ENCODE results near the gene AJAP1.
A peak's percentile ranks its signal among the peaks of the same experiment; 100 is the strongest.
"Not testable (repeated sequence)": the region's sequence is repeated elsewhere in the genome, so short reads cannot be mapped to it uniquely, and the experiment has no call there.

Gene AJAP1

DNA sequence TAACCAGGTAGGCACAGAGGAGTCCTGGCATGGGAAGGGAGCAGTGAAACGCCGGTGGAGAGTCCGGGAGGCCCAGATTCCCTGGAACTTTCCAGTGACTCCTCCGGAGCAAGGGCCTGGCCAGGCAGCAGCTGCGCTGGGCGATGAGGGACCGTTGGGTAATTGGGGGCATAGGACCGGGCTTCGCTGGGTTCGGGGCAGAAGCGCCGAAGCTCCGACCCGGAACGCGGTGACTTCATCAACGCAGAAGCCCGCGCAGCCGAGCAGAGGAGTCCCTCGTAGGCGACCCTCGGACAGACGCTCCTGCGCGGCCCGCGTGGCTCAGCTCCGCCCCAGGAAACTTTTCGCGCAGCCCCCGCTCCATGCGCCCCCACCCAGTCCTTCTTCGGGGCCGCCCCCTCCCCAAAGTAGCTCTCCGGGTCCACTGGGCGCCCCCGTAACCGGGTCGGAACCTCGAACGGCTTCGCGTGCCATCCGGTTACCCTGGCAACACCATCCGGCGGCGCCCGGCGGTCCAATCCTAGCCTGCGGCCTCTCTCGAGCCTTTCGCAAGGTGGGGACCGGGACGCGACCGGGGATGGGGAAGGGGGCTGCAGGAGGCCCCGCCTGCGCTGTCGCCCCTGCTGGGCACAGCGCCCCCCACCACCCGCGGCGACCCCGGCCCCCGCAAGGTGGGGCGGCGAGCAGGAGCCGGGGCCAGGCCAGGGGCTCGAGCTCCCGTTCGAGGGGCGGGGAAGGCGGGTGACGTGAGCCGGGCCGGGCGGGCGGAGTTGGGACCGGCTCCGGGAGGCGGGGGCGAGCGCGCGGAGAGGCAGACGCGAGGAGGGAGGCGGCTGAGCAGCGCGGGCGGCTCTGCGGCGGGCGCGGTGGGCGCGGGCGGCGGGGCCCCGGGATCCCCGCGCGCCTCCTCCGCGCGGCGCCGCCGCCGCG is at the start of gene AJAP1:
TSS of gene AJAP1 (plus strand) at position 814 of the 930 bp plus-strand sequence. CDS start 817 bp downstream, outside the sequence.
- no peak for DNase-seq (ENCODE audit: low spot score)

DNA sequence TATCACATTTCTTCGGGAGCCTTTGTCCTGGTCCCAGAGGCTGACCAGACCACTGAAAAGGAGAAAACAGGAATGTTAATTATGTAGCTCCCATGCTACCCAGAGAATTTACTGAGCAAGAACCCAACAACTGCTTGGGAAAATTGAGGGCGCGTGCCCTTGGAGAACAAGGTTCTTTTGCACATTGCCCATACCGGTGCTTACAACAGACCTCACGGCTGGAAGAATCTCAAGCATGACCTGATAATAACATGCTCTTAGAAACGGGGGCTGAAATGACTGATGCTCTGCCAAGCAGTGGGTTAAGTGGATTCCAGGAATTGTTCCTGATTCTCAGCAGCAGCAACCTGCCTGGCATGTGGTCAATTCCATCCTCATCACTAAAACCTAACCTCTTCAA is 49.3 kb upstream of the AJAP1 start:
- peak; percentile 45 for DNase-seq (ENCODE audit: low spot score)

GRCh38 chr1:4611563-4612341 is 42.7 kb upstream of the AJAP1 start:
- DNase-seq (ENCODE audit: low spot score): no peak

DNA sequence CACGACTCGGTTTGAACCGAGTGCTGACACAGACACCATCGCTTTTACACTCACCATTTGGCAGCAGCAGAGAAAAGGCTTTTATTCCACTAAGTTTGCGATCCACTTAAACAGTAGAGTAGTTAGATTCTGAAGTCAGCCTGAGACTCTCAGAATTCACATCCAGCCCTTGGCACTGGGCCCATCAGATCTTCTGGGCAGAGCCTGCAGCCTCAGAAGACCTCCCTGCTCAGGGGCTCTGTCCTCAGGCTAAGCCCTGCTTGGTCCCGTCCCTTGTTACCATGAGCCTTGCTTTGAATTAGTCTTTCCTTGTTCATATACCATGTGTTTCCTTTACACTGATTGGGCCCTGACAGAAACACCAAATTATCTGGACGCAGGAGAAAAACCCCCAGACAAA is 41.4 kb upstream of the AJAP1 start:
- no peak for DNase-seq (ENCODE audit: low spot score)

GRCh38 chr1:4613606-4614370 is 40.6 kb upstream of the AJAP1 start:
- DNase-seq (ENCODE audit: low spot score): no peak

GRCh38 chr1:4614371-4615137 is 39.9 kb upstream of the AJAP1 start:
- no peak for DNase-seq (ENCODE audit: low spot score)

- DNase-seq (ENCODE audit: low spot score): no peak
These were observed 39.3 kb upstream of the AJAP1 start for GRCh38 chr1:4615138-4615470.

DNA sequence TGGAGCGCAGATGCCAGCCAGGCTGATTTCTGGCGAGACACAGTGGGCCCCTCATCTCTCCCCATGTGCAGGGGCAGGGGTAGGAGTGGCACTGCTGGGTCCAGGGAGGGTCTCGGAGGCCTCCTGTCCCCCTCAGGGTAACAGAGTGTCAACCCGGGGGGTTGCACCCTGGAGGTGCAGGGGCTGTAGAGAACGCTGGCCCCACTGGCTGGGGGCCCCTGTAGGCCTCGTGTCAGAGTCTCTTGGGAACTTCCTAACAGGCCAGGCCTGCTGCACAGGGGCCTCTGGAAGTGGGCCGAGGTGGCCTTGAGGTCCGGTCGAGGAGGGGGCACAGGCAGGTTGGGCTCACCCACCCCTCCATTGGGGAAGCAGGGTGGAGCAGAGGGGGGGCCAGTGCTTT is 38.9 kb upstream of the AJAP1 start:
- DNase-seq (ENCODE audit: low spot score): no peak

DNA sequence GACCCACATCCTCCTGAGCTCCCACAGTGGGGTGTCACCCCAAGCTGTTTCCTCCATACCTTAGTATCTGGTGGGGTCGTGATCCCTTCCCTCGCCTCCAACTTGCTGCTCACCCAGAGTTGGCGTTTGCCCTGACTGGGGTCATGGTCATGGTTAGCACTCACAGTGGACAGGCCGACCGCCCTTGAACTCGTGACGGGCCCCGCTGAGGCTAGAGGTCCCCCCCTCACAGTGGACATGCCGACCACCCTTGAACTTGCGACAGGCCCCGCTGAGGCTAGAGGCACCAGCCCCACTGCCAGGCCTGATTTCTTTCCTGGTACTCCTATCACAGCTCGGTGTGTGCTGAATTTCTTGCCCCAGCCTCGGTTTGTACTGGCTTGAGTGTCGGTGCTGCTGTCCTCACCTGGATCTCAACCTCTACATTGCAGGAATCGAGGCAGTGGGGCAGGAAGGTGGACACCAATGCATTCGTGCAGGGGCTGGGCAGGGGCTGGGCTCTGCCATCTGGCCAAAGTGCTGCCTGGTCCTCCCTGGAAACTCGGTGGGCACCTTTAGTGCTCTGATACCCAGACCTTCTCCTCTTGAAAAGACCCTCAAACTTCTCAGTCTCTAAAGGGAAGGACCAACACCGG is 37.5 kb upstream of the AJAP1 start:
- DNase-seq (ENCODE audit: low spot score): no peak

- no peak for DNase-seq (ENCODE audit: low spot score)
These were observed 36.9 kb upstream of the AJAP1 start for GRCh38 chr1:4617506-4617905.

DNA sequence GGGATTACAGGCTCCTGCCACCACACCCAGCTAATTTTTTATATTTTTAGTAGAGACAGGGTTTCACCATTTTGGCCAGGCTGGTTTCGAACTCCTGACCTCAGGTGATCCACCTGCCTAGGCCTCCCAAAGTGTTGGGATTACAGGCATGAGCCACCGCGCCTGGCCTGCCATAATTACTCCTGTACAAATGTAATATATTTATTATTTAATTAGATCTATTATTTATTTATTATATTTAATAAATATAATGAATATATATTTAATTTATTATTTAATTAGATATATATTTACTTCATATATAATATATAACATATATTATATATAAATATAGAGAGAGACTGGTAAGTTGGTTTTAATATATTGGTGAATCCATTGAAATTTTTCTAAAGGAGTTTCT is 35.6 kb upstream of the AJAP1 start:
- DNase-seq (ENCODE audit: low spot score): not testable (repeated sequence)

DNA sequence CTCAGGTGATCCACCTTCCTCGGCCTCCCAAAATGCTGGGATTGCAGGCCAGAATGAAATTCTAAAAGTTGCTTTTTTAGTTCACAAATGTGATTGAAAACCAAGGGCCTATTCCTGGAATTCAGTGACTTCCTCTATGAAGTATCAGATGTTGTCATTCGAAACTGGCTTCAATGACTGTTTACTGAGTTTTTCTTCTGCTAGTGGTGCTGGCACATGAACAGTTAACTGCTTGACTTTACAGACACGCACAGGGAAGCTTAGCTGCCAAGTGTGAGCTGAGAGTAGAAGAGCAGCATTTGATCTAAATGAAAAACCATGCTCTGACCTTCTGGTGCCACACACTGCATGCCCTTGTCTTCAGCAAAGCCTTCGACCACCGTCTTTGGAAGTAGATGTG is 32.8 kb upstream of the AJAP1 start:
- DNase-seq (ENCODE audit: low spot score): no peak

GRCh38 chr1:4622821-4623220 is 31.6 kb upstream of the AJAP1 start:
- DNase-seq (ENCODE audit: low spot score): no peak

DNA sequence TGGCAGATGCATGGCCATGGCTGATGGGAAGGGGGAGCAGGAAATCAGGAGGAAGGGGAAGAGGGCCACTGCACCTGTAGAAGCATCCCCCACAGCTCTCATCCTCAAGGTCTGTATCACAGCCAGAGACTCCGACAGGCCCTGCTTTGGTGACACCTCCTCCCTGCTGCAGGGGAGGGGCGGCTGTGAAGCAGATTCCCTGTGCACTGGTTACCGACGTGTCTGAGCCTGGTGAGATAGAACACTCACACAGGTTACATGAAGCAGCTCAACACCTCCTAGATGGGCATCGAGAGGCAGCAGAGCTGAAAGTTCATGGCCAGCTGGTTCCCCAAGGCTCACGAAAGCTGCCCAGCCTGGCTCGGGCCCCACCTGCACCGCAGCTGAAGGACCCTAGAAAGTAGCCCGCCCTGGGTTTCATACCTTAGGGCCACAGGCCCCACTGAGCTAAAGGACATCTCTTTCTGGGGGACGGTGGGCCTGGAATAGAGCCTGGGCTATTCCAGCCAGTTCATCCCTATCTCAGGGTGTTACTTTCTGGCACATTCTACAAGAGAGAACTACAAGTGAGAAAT is 30.2 kb upstream of the AJAP1 start:
- no peak for DNase-seq (ENCODE audit: low spot score)

GRCh38 chr1:4624801-4625200 is 29.6 kb upstream of the AJAP1 start:
- DNase-seq (ENCODE audit: low spot score): no peak

- no peak for DNase-seq (ENCODE audit: low spot score)
These were observed 28.3 kb upstream of the AJAP1 start for GRCh38 chr1:4626061-4626460.

DNA sequence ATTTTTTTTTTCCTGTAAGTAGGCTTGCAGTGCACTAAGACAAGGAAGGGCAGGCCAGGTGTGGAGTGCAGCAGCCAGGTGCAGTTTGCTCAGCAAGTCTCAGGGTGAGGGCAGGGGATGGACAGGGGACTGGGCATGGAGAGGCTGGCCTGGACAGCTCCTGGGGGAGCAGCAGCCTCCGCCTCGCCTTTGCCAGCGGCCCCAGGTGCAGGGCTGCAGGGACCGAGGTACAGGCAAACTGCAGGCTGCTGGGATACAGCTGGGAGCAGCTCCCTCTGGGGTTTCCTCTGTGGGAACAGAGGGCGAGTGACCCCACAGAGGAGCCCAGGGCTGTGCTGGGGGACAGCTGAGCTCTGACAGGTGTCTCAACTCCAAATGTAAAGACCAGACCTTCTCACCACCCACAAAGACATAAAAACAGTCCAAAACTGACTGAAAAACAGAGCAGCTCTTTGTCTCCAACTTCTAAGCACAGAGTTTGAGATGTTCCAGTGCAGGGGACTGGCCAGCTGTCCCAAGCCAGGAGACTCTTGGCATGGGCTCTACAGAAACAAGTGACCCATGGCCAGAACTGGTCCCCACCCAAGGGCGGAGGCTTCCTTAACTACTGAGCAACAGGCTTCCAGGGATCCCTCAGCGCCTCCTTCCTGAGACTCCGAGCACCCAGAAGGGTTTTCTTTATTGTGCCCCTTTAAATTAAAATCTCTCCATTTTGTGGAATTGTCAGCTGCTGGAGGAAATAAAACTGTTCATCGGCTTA is 27.7 kb upstream of the AJAP1 start:
- DNase-seq (ENCODE audit: low spot score): no peak

DNA sequence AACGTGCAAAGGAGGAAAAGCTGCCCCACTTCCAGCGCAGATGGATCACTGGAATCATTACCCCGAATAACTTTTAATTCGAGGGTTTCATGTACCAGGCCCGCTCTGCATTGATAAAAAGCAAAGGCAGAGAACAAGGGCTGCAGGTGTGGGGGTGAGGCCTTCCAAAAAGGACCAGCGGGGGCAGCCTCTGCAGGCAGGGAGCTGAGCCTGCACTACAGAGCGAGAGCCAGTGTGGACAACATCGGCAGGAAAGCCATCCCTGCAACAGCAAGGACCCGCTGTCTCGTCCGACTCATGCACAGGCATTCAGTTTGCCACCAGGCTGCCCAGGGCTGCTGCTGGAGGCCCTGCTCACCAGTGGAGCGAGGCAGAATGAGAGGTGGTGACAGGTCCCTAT is 27.1 kb upstream of the AJAP1 start:
- no peak for DNase-seq (ENCODE audit: low spot score)

DNA sequence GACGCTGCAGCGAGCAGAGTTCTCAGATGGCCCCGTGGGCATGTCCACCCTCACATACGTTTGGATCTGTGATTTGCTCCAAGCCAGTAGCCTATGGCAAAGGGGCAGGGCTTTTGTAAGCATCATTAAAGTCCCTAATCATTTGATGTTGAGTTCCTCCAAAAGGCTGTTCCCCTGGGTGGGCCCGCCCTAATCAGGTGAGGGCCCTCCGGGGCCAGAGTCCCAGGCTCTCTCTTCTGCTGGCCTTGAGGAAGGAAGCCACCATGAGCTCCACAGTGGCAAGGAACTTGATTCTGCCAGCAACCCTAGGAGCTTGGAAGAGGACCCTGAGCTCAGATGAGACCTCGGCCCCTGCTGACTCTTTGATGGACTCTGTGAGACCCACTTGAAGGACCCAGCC is 25.4 kb upstream of the AJAP1 start:
- no peak for DNase-seq (ENCODE audit: low spot score)

DNA sequence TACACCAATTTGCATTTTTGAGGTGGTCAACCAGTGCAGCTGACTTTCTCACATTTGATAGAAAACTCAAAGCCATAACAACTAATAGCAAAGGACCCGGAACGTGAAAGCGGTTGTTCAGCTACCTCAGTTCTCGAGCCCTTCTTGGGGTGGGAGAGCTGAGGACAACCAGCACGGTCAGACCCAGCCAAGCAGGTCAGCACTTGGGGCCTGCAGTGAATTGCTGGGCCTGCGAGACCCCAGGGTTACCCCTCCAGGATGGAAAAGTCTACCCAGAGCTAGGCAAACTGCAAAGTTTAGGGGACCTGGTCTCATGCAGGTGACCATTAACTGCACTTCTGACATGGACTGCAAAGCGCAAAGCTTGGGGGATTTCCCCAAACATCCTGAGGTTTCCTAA is 23.8 kb upstream of the AJAP1 start:
- no peak for DNase-seq (ENCODE audit: low spot score)
